DOHH2 (cell line): ENCODE results near the gene LNP1.

ENCODE experiments used
- CTCF ChIP-seq: fragments of 200-600 bp; sonication (generic); IDR thresholded peaks from one replicate; pipeline ENCODE4 v1.5.1; 2014; ENCODE audit warnings: antibody characterized with exemption, mild to moderate bottlenecking, low read depth, low read length; ENCODE audit not compliant: poor library complexity, severe bottlenecking
- EZH2phosphoT487 ChIP-seq: fragments of 200-600 bp; sonication (generic); IDR thresholded peaks from 2 replicates; pipeline ENCODE4 v1.6.1; 2017; ENCODE audit warnings: borderline replicate concordance, mild to moderate bottlenecking, antibody characterized with exemption, low read length, moderate library complexity, mixed read lengths

GRCh38 chr3:100480081-100480480 is 78.7 kb downstream of the LNP1 start:
- TF ChIP-seq CTCF (no peak), EZH2phosphoT487 (no peak)
